H1 (cell line): ENCODE data around the gene LAMTOR3. TPM values are rescaled to one million over a fixed set of nuclear protein-coding genes. Genes with fewer than 3 reads are reported as not detected.

Experiments used
- CTCF ChIA-PET: fragments of 300-600 bp; sonication (Branson Sonifier 250); formaldehyde crosslinking; loops from one replicate; lab custom pipeline; 2021; ENCODE audit not compliant: partially characterized antibody; lab: Charles Lee
- POLR2A ChIA-PET: fragments of 300-600 bp; sonication (Branson Sonifier 250); formaldehyde crosslinking; loops from one replicate; lab custom pipeline; 2021; ENCODE audit warnings: inconsistent platforms; ENCODE audit not compliant: partially characterized antibody; lab: Charles Lee
- DNase-seq, 2 experiments: peaks; one replicate each; pipeline versions ENCODE4 v3.0.0 to v3.0.0-alpha.2; 2010 to 2022; ENCODE audit warnings: low spot score in 2 of 2, low read depth in 1 of 2, mixed read lengths in 1 of 2
- FAIRE-seq: peaks from 2 replicates; lab custom pipeline; 2011; peaks lifted over from hg19 to GRCh38; lab: Jason Lieb, UNC
- H2AFZ ChIP-seq: 2 replicates; pipeline ENCODE4 v1.8.1; 2012; ENCODE audit warnings: low read length, inconsistent platforms
- H2AK5ac ChIP-seq: 2 replicates; pipeline ENCODE4 v1.6.1; 2013; ENCODE audit warnings: low read depth, low read length
- H2BK120ac ChIP-seq: replicated peaks from 2 replicates; pipeline ENCODE3; 2013; ENCODE audit warnings: low read depth, low read length, inconsistent platforms
- H2BK12ac ChIP-seq: 2 replicates; pipeline ENCODE4 v1.6.1; 2013; ENCODE audit warnings: low read depth, low read length
- H2BK15ac ChIP-seq: 2 replicates; pipeline ENCODE4 v1.6.1; 2013; ENCODE audit warnings: low read length
- H2BK20ac ChIP-seq: 2 replicates; pipeline ENCODE4 v1.6.1; 2013; ENCODE audit warnings: low read length
- H2BK5ac ChIP-seq: 2 replicates; pipeline ENCODE4 v1.6.1; 2013; ENCODE audit warnings: low read depth, low read length
- H3K14ac ChIP-seq: 2 replicates; pipeline ENCODE4 v1.6.1; 2013; ENCODE audit warnings: inconsistent platforms; ENCODE audit not compliant: insufficient read length
- H3K18ac ChIP-seq: 2 replicates; pipeline ENCODE4 v1.6.1; 2013; ENCODE audit warnings: low read length; ENCODE audit errors: extremely low read depth
- H3K23ac ChIP-seq: 2 replicates; pipeline ENCODE4 v1.6.1; 2013; ENCODE audit warnings: inconsistent platforms; ENCODE audit not compliant: insufficient read length
- H3K23me2 ChIP-seq: 2 replicates; pipeline ENCODE4 v1.6.1; 2013; ENCODE audit warnings: low read depth, low read length
- H3K27ac ChIP-seq: 2 replicates; pipeline ENCODE4 v1.6.1; 2011; ENCODE audit warnings: low read depth, low read length, inconsistent platforms
- H3K27me3 ChIP-seq, 4 experiments: replicated peaks in 1 of 4; 1 replicate in 1 of 4; 2 replicates in 3 of 4; pipeline versions ENCODE4 v1.6.1 to v1.8.1; 2011 to 2013; ENCODE audit warnings: low read length in 3 of 4, mild to moderate bottlenecking in 3 of 4, inconsistent platforms in 2 of 4, mixed read lengths in 2 of 4, moderate library complexity in 1 of 4; ENCODE audit not compliant: control insufficient read depth in 3 of 4, insufficient read depth in 3 of 4; ENCODE audit errors: extremely low read depth in 1 of 4
- H3K36me3 ChIP-seq, 4 experiments: 2 replicates each; pipeline versions ENCODE4 v1.6.1 to v1.8.1; 2011 to 2013; ENCODE audit warnings: mild to moderate bottlenecking in 4 of 4, low read length in 3 of 4, moderate library complexity in 2 of 4, control low read depth in 1 of 4, inconsistent platforms in 1 of 4; ENCODE audit not compliant: insufficient read depth in 4 of 4, control insufficient read depth in 2 of 4
- H3K4ac ChIP-seq: replicated peaks from 2 replicates; pipeline ENCODE3; 2013; ENCODE audit warnings: low read length, low read depth, mixed read lengths, inconsistent platforms; ENCODE audit not compliant: insufficient read length
- H3K4me1 ChIP-seq, 4 experiments: replicated peaks in 1 of 4; 1 replicate in 1 of 4; 2 replicates in 3 of 4; pipeline versions ENCODE4 v1.6.1 to v1.8.1; 2011 to 2013; ENCODE audit warnings: low read length in 3 of 4, inconsistent platforms in 2 of 4, mixed read lengths in 1 of 4; ENCODE audit not compliant: insufficient read depth in 4 of 4, control insufficient read depth in 3 of 4
- H3K4me2 ChIP-seq, 2 experiments: 2 replicates each; pipeline versions ENCODE4 v1.6.1 to v1.8.1; 2011 to 2013; ENCODE audit warnings: low read depth in 2 of 2, low read length in 2 of 2, control low read depth in 1 of 2, inconsistent platforms in 1 of 2, mild to moderate bottlenecking in 1 of 2; ENCODE audit not compliant: insufficient read depth in 1 of 2
- H3K4me3 ChIP-seq, 4 experiments: fragments of 200-600, 300-600 bp in 1 of 4; sonication (generic), shearing (Covaris generic), sonication (Bioruptor Twin) in 1 of 4; 2 replicates each; pipeline versions ENCODE4 v1.5.1 to v1.8.1; 2011 to 2016; ENCODE audit warnings: low read length in 4 of 4, low read depth in 3 of 4, control low read depth in 2 of 4, inconsistent platforms in 2 of 4, mild to moderate bottlenecking in 2 of 4, mixed read lengths in 1 of 4, moderate library complexity in 1 of 4; ENCODE audit not compliant: insufficient read depth in 2 of 4; ENCODE audit errors: extremely low read depth in 1 of 4
- H3K56ac ChIP-seq: replicated peaks from 2 replicates; pipeline ENCODE3; 2013; ENCODE audit warnings: low read depth, mild to moderate bottlenecking, mixed read lengths, low read length, inconsistent platforms; ENCODE audit not compliant: insufficient read length
- H3K79me1 ChIP-seq: 2 replicates; pipeline ENCODE4 v1.6.1; 2013; ENCODE audit warnings: low read depth, low read length, control low read depth
- H3K79me2 ChIP-seq, 2 experiments: 2 replicates each; pipeline versions ENCODE4 v1.6.1 to v1.8.1; 2012 to 2013; ENCODE audit warnings: low read length in 2 of 2, mild to moderate bottlenecking in 2 of 2, inconsistent platforms in 1 of 2; ENCODE audit not compliant: insufficient read depth in 2 of 2, control insufficient read depth in 1 of 2
- H3K9ac ChIP-seq, 4 experiments: replicated peaks in 1 of 4; 1 replicate in 1 of 4; 2 replicates in 3 of 4; pipeline versions ENCODE4 v1.6.1 to v1.8.1; 2011 to 2013; ENCODE audit warnings: low read depth in 3 of 4, low read length in 3 of 4, control low read depth in 2 of 4, mild to moderate bottlenecking in 2 of 4, moderate library complexity in 2 of 4, inconsistent platforms in 1 of 4; ENCODE audit errors: extremely low read depth in 1 of 4
- H3K9me3 ChIP-seq, 2 experiments: 2 replicates each; pipeline versions ENCODE4 v1.6.1 to v1.8.1; 2012 to 2013; ENCODE audit warnings: mild to moderate bottlenecking in 2 of 2, moderate library complexity in 2 of 2, control low read depth in 1 of 2, inconsistent platforms in 1 of 2, low read depth in 1 of 2, low read length in 1 of 2, mixed read lengths in 1 of 2; ENCODE audit not compliant: insufficient read depth in 2 of 2
- H4K20me1 ChIP-seq, 2 experiments: replicated peaks in 1 of 2; 2 replicates each; pipeline versions ENCODE3 to v1.8.1; 2011 to 2013; ENCODE audit warnings: inconsistent platforms in 2 of 2, low read length in 2 of 2, mild to moderate bottlenecking in 1 of 2; ENCODE audit not compliant: insufficient read depth in 2 of 2, control insufficient read depth in 1 of 2
- H4K5ac ChIP-seq: 2 replicates; pipeline ENCODE4 v1.6.1; 2013; ENCODE audit warnings: low read length, low read depth, mixed read lengths, inconsistent platforms; ENCODE audit not compliant: insufficient read length
- H4K8ac ChIP-seq: 2 replicates; pipeline ENCODE4 v1.8.0; 2013; ENCODE audit warnings: mild to moderate bottlenecking, moderate library complexity, low read length, inconsistent platforms; ENCODE audit not compliant: insufficient read depth; ENCODE audit errors: extremely low read depth
- H4K91ac ChIP-seq: replicated peaks from 2 replicates; pipeline ENCODE3; 2013; ENCODE audit warnings: low read length, mixed read lengths, inconsistent platforms; ENCODE audit not compliant: insufficient read length
- CBX5 ChIP-seq: fragments of 300-800, 300-1000 bp; sonication (generic); IDR thresholded peaks from 2 replicates; pipeline ENCODE4 v1.7.1; 2016; ENCODE audit warnings: antibody characterized with exemption, low read length, low read depth
- HDAC2 ChIP-seq, 2 experiments: fragments of 300-600 bp in 1 of 2; sonication (generic) in 1 of 2; IDR thresholded peaks; 2 replicates each; pipeline ENCODE4 v1.6.1; 2011 to 2012; ENCODE audit warnings: low read depth in 2 of 2, low read length in 2 of 2, mild to moderate bottlenecking in 2 of 2, moderate library complexity in 2 of 2, borderline replicate concordance in 1 of 2, inconsistent platforms in 1 of 2
- JUN ChIP-seq: IDR thresholded peaks from 2 replicates; pipeline ENCODE4 v1.6.1; 2011; ENCODE audit warnings: low read depth, mild to moderate bottlenecking, improper control_type of control experiment, low read length
- KDM1A ChIP-seq: fragments of 200-600, 300-600 bp; sonication (generic); IDR thresholded peaks from 2 replicates; pipeline ENCODE4 v1.7.1; 2016; ENCODE audit warnings: mild to moderate bottlenecking, low read length, borderline replicate concordance
- NANOG ChIP-seq: IDR thresholded peaks from 2 replicates; pipeline ENCODE4 v1.6.1; 2011; ENCODE audit warnings: low read length, low read depth, mild to moderate bottlenecking, inconsistent platforms; ENCODE audit not compliant: insufficient read depth, poor library complexity, severe bottlenecking
- PHF8 ChIP-seq: fragments of 200-600 bp; sonication (generic); conservative IDR thresholded peaks from 2 replicates; pipeline ENCODE4 v1.7.1; 2012; ENCODE audit warnings: low read depth, mild to moderate bottlenecking, inconsistent platforms, low read length, moderate library complexity
- POU5F1 ChIP-seq: IDR thresholded peaks from 2 replicates; pipeline ENCODE4 v1.6.1; 2011; ENCODE audit warnings: low read depth, mild to moderate bottlenecking, low read length, moderate library complexity
- RAD21 ChIP-seq, 2 experiments: IDR thresholded peaks in 1 of 2; conservative IDR thresholded peaks in 1 of 2; 2 replicates each; pipeline ENCODE4 v1.6.1; 2011; ENCODE audit warnings: low read depth in 2 of 2, low read length in 2 of 2, improper control_type of control experiment in 1 of 2, inconsistent platforms in 1 of 2, mild to moderate bottlenecking in 1 of 2, moderate library complexity in 1 of 2
- SIN3A ChIP-seq, 2 experiments: IDR thresholded peaks in 1 of 2; conservative IDR thresholded peaks in 1 of 2; 2 replicates each; pipeline ENCODE4 v1.6.1; 2011 to 2012; ENCODE audit warnings: low read length in 2 of 2, improper control_type of control experiment in 1 of 2, low read depth in 1 of 2, mild to moderate bottlenecking in 1 of 2
- SP1 ChIP-seq: IDR thresholded peaks from 2 replicates; pipeline ENCODE4 v1.6.1; 2011; ENCODE audit warnings: low read depth, low read length
- SP2 ChIP-seq: IDR thresholded peaks from 2 replicates; pipeline ENCODE4 v1.6.1; 2012; ENCODE audit warnings: mild to moderate bottlenecking, low read length, inconsistent platforms
- TAF7 ChIP-seq: optimal IDR thresholded peaks from 2 replicates; pipeline ENCODE3; 2011; ENCODE audit warnings: low read depth, mild to moderate bottlenecking, inconsistent platforms, low read length, moderate library complexity, borderline replicate concordance
- TBP ChIP-seq: IDR thresholded peaks from 2 replicates; pipeline ENCODE4 v1.6.1; 2011; ENCODE audit warnings: low read depth, low read length, improper control_type of control experiment
- ZNF274 ChIP-seq: IDR thresholded peaks from 2 replicates; pipeline ENCODE4 v1.7.0; 2012; ENCODE audit warnings: low read length, borderline replicate concordance; ENCODE audit errors: extremely low read depth
- WGBS, 2 experiments: shearing (Covaris generic) in 1 of 2; methylation state at CpG; one replicate each; pipeline versions ENCODE4 v1.1.6 to v1.1.7; 2013 to 2015; ENCODE audit warnings: low lambda C conversion rate in 2 of 2, mixed read lengths in 2 of 2, inconsistent platforms in 1 of 2, low coverage in 1 of 2, missing lambda C conversion rate in 1 of 2; ENCODE audit not compliant: insufficient replicate concordance in 2 of 2, insufficient coverage in 1 of 2, insufficient read length in 1 of 2; ENCODE audit errors: extremely low coverage in 1 of 2, missing lambda C conversion rate in 1 of 2; 5-methylcytosine and 5-hydroxymethylcytosine counted together
- polyA plus RNA-seq, 7 experiments: library from polyadenylated mRNA; depleted of rRNA in 3 of 7; stranded (reverse) in 5 of 7; unstranded in 2 of 7; fragments of >200 nt in 5 of 7; fragments of 200-250 nt in 2 of 7; gene quantifications; 1 replicate in 5 of 7; 2 replicates in 1 of 7; 4 replicates in 1 of 7; pipeline versions ENCODE4 v1.2.1 to v1.2.3, GENCODE V29; 2011 to 2013; ENCODE audit warnings: missing spikeins in 2 of 7, mixed read lengths in 2 of 7
- total RNA-seq: library from RNA; stranded (reverse); fragmentation: NEBNext Ultra II Directional; extraction: Animal tissue kit (Norgen Biotek cat#: 25700); gene quantifications from 2 replicates; pipeline ENCODE4 v1.2.1, GENCODE V29; 2021

LAMTOR3 gene
- total and polyA plus RNA-seq, 2 of the 8 experiments (the other 6 are each of a cell fraction or from before 2014, with no cell fraction given) = 25.1 to 34.4 TPM

- no peak overlapping the region for H2AFZ ChIP-seq
- FAIRE-seq (no peak), DNase-seq (no peak)
- no peak overlapping the region for H3K14ac ChIP-seq
- no peak overlapping the region for H3K4ac ChIP-seq
- H3K23ac ChIP-seq = no peak overlapping the region
- H2BK15ac ChIP-seq = no peak overlapping the region
- no peaks in the 10 kb centered on the region; the same call in 1 of the 2 replicates for H3K23me2 ChIP-seq
- H2BK20ac ChIP-seq = no peak overlapping the region
- WGBS, 2 experiments = 88% methylated on average over 3 of the region's 3 CpGs; no CpG with 5 or more reads in 1 of the 2 experiments
- H3K4me2 ChIP-seq = no peak overlapping the region
- H2AK5ac ChIP-seq = no peak overlapping the region
- H4K8ac ChIP-seq = no peak overlapping the region
- no peak overlapping the region for H2BK120ac ChIP-seq
- no peak overlapping the region for H3K4me3 ChIP-seq
- no peaks in the 10 kb centered on the region for H4K20me1 ChIP-seq
- peaks cover 0 to 5% (median 0%) of the 10 kb centered on the region in 4 experiments; a peak in 1 of 7 replicates for H3K4me1 ChIP-seq
- no peak overlapping the region for H2BK12ac ChIP-seq
- no peaks in the 10 kb centered on the region for H3K27me3 ChIP-seq
- H3K56ac ChIP-seq = no peak overlapping the region
- no peaks in the 10 kb centered on the region for H3K9me3 ChIP-seq
- H3K18ac ChIP-seq = no peak overlapping the region
- no peaks in the 10 kb centered on the region for H3K79me1 ChIP-seq
- H3K36me3 ChIP-seq = no peaks in the 10 kb centered on the region
- H3K9ac ChIP-seq = no peak overlapping the region
- H4K91ac ChIP-seq = no peak overlapping the region
- ChIA-PET CTCF (interaction anchor here (1.0 kb wide), 1 partner anchor 49 kb away, joined by 3 read pairs; no protein-coding TSS in a partner anchor), POLR2A (no interaction called here)
- no peak overlapping the region for H2BK5ac ChIP-seq
- H4K5ac ChIP-seq = no peak overlapping the region
- TF ChIP-seq SP1 (no peak), TAF7 (no peak), ZNF274 (no peak), RAD21 (IDR thresholded peaks at IDR 0.05 in 1 of 2, conservative IDR thresholded peaks at IDR 0.05 in 1 of 2; ENCODE audit: low read depth in 2 of 2, low read length in 2 of 2) (no peak), NANOG (no peak), HDAC2 (IDR thresholded peaks at IDR 0.05; ENCODE audit: borderline replicate concordance in 1 of 2, low read depth in 2 of 2, low read length in 2 of 2) (no peak), PHF8 (no peak), SP2 (no peak), TBP (no peak), POU5F1 (no peak), JUN (no peak), SIN3A (conservative IDR thresholded peaks at IDR 0.05 in 1 of 2, IDR thresholded peaks at IDR 0.05 in 1 of 2; ENCODE audit: low read depth in 1 of 2, low read length in 2 of 2) (no peak), CBX5 (no peak), KDM1A (no peak)
- no peak overlapping the region for H3K27ac ChIP-seq
- H3K79me2 ChIP-seq = no peaks in the 10 kb centered on the region
These were observed 36.9 kb downstream of the LAMTOR3 start for GRCh38 chr4:99857307-99857706.
